Brain microvascular endothelial cell (primary cell): ENCODE results near the gene CYP4A22.
"Not testable (repeated sequence)": the region's sequence is repeated elsewhere in the genome, so short reads cannot be mapped to it uniquely, and the experiment has no call there.

ENCODE experiments used
- DNase-seq: peaks from one replicate; pipeline ENCODE4 v3.0.0-alpha.2; 2020
- H3K27ac ChIP-seq: fragments of 250-450 bp; sonication (Bioruptor Pico); 2 replicates; pipeline ENCODE4 v1.5.1; 2020; ENCODE audit warnings: mild to moderate bottlenecking, moderate library complexity
- H3K27me3 ChIP-seq: fragments of 250-450 bp; sonication (Bioruptor Pico); replicated peaks from 2 replicates; pipeline ENCODE4 v1.5.1; 2020; ENCODE audit warnings: mild to moderate bottlenecking
- H3K36me3 ChIP-seq: fragments of 250-450 bp; sonication (Bioruptor Pico); replicated peaks from 2 replicates; pipeline ENCODE4 v1.5.1; 2020; ENCODE audit warnings: mild to moderate bottlenecking
- H3K4me3 ChIP-seq: 2 replicates; pipeline ENCODE4 v1.5.1; 2011; ENCODE audit warnings: low read depth, mild to moderate bottlenecking, control low read depth, low read length, moderate library complexity
- CTCF ChIP-seq: IDR thresholded peaks from 2 replicates; pipeline ENCODE4 v1.5.1; 2011; ENCODE audit warnings: low read depth, mild to moderate bottlenecking, moderate library complexity, low read length, control low read depth, inconsistent platforms; ENCODE audit errors: missing control alignments
- in situ Hi-C: cut with HindIII; loops from 2 replicates; pipeline ENCODE4 v1.10.0; 2017; ENCODE audit warnings: low sequenced_read_pairs, low pct_ligation_motif_present

Gene CYP4A22

GRCh38 chr1:47147047-47147785 is 10.0 kb downstream of the CYP4A22 start:
- no peaks in the 10 kb centered on the region for H3K36me3 ChIP-seq
- H3K27ac ChIP-seq, result no peak overlapping the region
- no peak for TF ChIP-seq CTCF
- in situ Hi-C loops, result no loop called here
- H3K4me3 ChIP-seq, result no peak overlapping the region
- no peak for DNase-seq
- H3K27me3 ChIP-seq, result no peaks in the 10 kb centered on the region

GRCh38 chr1:47149162-47149561 is 11.9 kb downstream of the CYP4A22 start:
- H3K4me3 ChIP-seq, DNase-seq, in situ Hi-C loops, H3K36me3 ChIP-seq, H3K27ac ChIP-seq, H3K27me3 ChIP-seq: not testable (repeated sequence)

- H3K4me3 ChIP-seq, H3K36me3 ChIP-seq, in situ Hi-C loops, DNase-seq, H3K27ac ChIP-seq, H3K27me3 ChIP-seq: not testable (repeated sequence)
These were observed 19.2 kb downstream of the CYP4A22 start for GRCh38 chr1:47156457-47156856.

- H3K27me3 ChIP-seq, H3K4me3 ChIP-seq, DNase-seq, H3K27ac ChIP-seq, H3K36me3 ChIP-seq, in situ Hi-C loops: not testable (repeated sequence)
These were observed 20.7 kb downstream of the CYP4A22 start for GRCh38 chr1:47157957-47158356.

GRCh38 chr1:47160716-47161115 is 23.5 kb downstream of the CYP4A22 start:
- no peak for DNase-seq
- H3K27me3 ChIP-seq, result no peaks in the 10 kb centered on the region
- in situ Hi-C loops, result no loop called here
- TF ChIP-seq CTCF, result no peak
- H3K27ac ChIP-seq, result no peak overlapping the region
- H3K4me3 ChIP-seq, result no peak overlapping the region
- no peaks in the 10 kb centered on the region for H3K36me3 ChIP-seq

- no peaks in the 10 kb centered on the region for H3K36me3 ChIP-seq
- H3K27ac ChIP-seq, result no peak overlapping the region
- no peak for TF ChIP-seq CTCF
- H3K4me3 ChIP-seq, result no peak overlapping the region
- no peak for DNase-seq
- in situ Hi-C loops, result no loop called here
- no peaks in the 10 kb centered on the region for H3K27me3 ChIP-seq
These were observed 24.2 kb downstream of the CYP4A22 start for GRCh38 chr1:47161298-47162040.

GRCh38 chr1:47164552-47164951 is 27.3 kb downstream of the CYP4A22 start:
- Histone ChIP-seq H3K4me3 (no peak overlapping the region), H3K27me3 (no peaks in the 10 kb centered on the region), H3K27ac (no peak overlapping the region), H3K36me3 (no peaks in the 10 kb centered on the region)
- in situ Hi-C loops, result no loop called here
- no peak for DNase-seq
- no peak for TF ChIP-seq CTCF
